Esophagus mucosa (tissue), 1 donor: ENCODE data around the gene CFAP54. TPM values are rescaled to one million over a fixed set of nuclear protein-coding genes. Genes with fewer than 3 reads are reported as not detected.
A peak's percentile ranks its signal among the peaks of the same experiment; 100 is the strongest.

Experiments
- ATAC-seq: fragments of 200-7000 bp; cut with Tn5 transposase; one replicate; pipeline ENCODE4 v1.9.1; 2020
- total RNA-seq: library from RNA; stranded (reverse); gene quantifications from one replicate; pipeline ENCODE4 v1.2.4, GENCODE V29; 2023
- donor health status: DM: yes; HTN: yes; CAD: no.

The CFAP54 gene
- total RNA-seq, 1 donor from 2014 or later = 0.28 TPM

- no peak for ATAC-seq
These were observed 338.9 kb downstream of the CFAP54 start for GRCh38 chr12:96828169-96828789.

GRCh38 chr12:96829354-96829753, 340.0 kb downstream of the CFAP54 start:
- no peak for ATAC-seq

- no peak for ATAC-seq
These were observed 342.0 kb downstream of the CFAP54 start for GRCh38 chr12:96831346-96831745.

- no peak for ATAC-seq
These were observed 356.9 kb downstream of the CFAP54 start for GRCh38 chr12:96846293-96846692.

- no peak for ATAC-seq
These were observed 361.3 kb downstream of the CFAP54 start for GRCh38 chr12:96850676-96851075.

GRCh38 chr12:96858162-96858561, 368.8 kb downstream of the CFAP54 start:
- no peak for ATAC-seq

- ATAC-seq = no peak
These were observed 372.3 kb downstream of the CFAP54 start for GRCh38 chr12:96861656-96862055.

- no peak for ATAC-seq
These were observed 372.9 kb downstream of the CFAP54 start for GRCh38 chr12:96862326-96862725.

GRCh38 chr12:96864335-96864734, 375.0 kb downstream of the CFAP54 start:
- no peak for ATAC-seq

- ATAC-seq = no peak
These were observed 377.6 kb downstream of the CFAP54 start for GRCh38 chr12:96866801-96867590.

- no peak for ATAC-seq
These were observed 381.6 kb downstream of the CFAP54 start for GRCh38 chr12:96870946-96871345.

GRCh38 chr12:96872961-96873360, 383.6 kb downstream of the CFAP54 start:
- no peak for ATAC-seq

- no peak for ATAC-seq
These were observed 384.8 kb downstream of the CFAP54 start for GRCh38 chr12:96874211-96874610.

GRCh38 chr12:96876966-96877365, 387.6 kb downstream of the CFAP54 start:
- ATAC-seq = no peak

GRCh38 chr12:96878704-96879103, 389.3 kb downstream of the CFAP54 start:
- ATAC-seq = no peak

- ATAC-seq = no peak
These were observed 389.9 kb downstream of the CFAP54 start for GRCh38 chr12:96879301-96879700.

- ATAC-seq = no peak
These were observed 390.8 kb downstream of the CFAP54 start for GRCh38 chr12:96880220-96880619.

- ATAC-seq = no peak
These were observed 392.2 kb downstream of the CFAP54 start for GRCh38 chr12:96881608-96882007.

- peak; percentile 48 for ATAC-seq
These were observed 393.5 kb downstream of the CFAP54 start for GRCh38 chr12:96882862-96883261.

- ATAC-seq = no peak
These were observed 394.2 kb downstream of the CFAP54 start for GRCh38 chr12:96883571-96883970.

- ATAC-seq = no peak
These were observed 397.8 kb downstream of the CFAP54 start for GRCh38 chr12:96886998-96887677.

- ATAC-seq = peak; percentile 81
These were observed 400.0 kb downstream of the CFAP54 start for GRCh38 chr12:96889273-96889933.

GRCh38 chr12:96890331-96890730, 401.0 kb downstream of the CFAP54 start:
- ATAC-seq = no peak
